ENCODE data around the gene CDCP2.

- TF ChIP-seq CTCF (IDR thresholded peaks at IDR 0.05) (no peak), EZH2 (IDR thresholded peaks at IDR 0.05; ENCODE audit: borderline replicate concordance, insufficient read depth, low read depth, low read length, poor library complexity, severe bottlenecking) (no peak)
These were observed 20.1 kb upstream of the CDCP2 start for GRCh38 chr1:54172614-54173599.
